PC-9 (cell line): ENCODE measurements around the gene AGBL3. TPM values are rescaled to one million over a fixed set of nuclear protein-coding genes. Genes with fewer than 3 reads are reported as not detected.

Source experiments
- BruUV-seq: library from RNA; stranded (reverse); fragments of 400-500 nt; replicated peaks from 2 replicates; lab custom pipeline; 2021; lab: Mats Ljungman, UMichigan
- CTCF ChIA-PET: fragments of 300-600 bp; sonication (Branson Sonifier 250); formaldehyde crosslinking; loops from one replicate; lab custom pipeline; 2022; ENCODE audit warnings: antibody characterized with exemption; lab: Charles Lee
- POLR2A ChIA-PET: fragments of 300-600 bp; sonication (Branson Sonifier 250); formaldehyde crosslinking; loops from one replicate; lab custom pipeline; 2022; ENCODE audit warnings: antibody characterized with exemption; ENCODE audit not compliant: unreplicated experiment; lab: Charles Lee
- DNase-seq, 2 experiments: peaks; one replicate each; pipeline versions ENCODE4 v3.0.0 to v3.0.0-alpha.2; 2015 to 2022; ENCODE audit warnings: mixed read lengths in 1 of 2
- H2AFZ ChIP-seq: fragments of 200-600 bp; sonication (generic); 2 replicates; pipeline ENCODE4 v1.8.1; 2017; ENCODE audit warnings: antibody characterized with exemption
- H3F3A ChIP-seq: fragments of 200-600 bp; sonication (generic); 2 replicates; pipeline ENCODE4 v1.8.1; 2017; ENCODE audit warnings: antibody characterized with exemption, mild to moderate bottlenecking, low read depth; ENCODE audit not compliant: insufficient read depth
- H3K27ac ChIP-seq: fragments of 200-600 bp; sonication (generic); 2 replicates; pipeline ENCODE4 v1.6.1; 2016; ENCODE audit warnings: mixed run types
- H3K27me3 ChIP-seq: fragments of 200-600 bp; sonication (generic); 2 replicates; pipeline ENCODE4 v1.6.1; 2016; ENCODE audit warnings: low read depth, mixed run types; ENCODE audit not compliant: insufficient read depth
- H3K36me3 ChIP-seq: fragments of 200-600 bp; sonication (generic); 2 replicates; pipeline ENCODE4 v1.6.1; 2016; ENCODE audit warnings: low read depth, mixed run types
- H3K4me1 ChIP-seq: fragments of 200-600 bp; sonication (generic); replicated peaks from 2 replicates; pipeline ENCODE4 v1.6.1; 2016; ENCODE audit warnings: mixed run types; ENCODE audit not compliant: insufficient read depth
- H3K4me2 ChIP-seq: fragments of 200-600 bp; sonication (generic); 2 replicates; pipeline ENCODE4 v1.6.1; 2017; ENCODE audit warnings: mixed run types
- H3K4me3 ChIP-seq: fragments of 200-600 bp; sonication (generic); 2 replicates; pipeline ENCODE4 v1.6.1; 2016; ENCODE audit warnings: mixed run types
- H3K79me2 ChIP-seq: fragments of 200-600 bp; sonication (generic); 2 replicates; pipeline ENCODE4 v1.6.1; 2017; ENCODE audit warnings: low read depth, mixed run types
- H3K9me2 ChIP-seq: fragments of 200-600 bp; sonication (generic); 2 replicates; pipeline ENCODE4 v1.8.1; 2017; ENCODE audit warnings: mild to moderate bottlenecking; ENCODE audit not compliant: insufficient read depth
- H3K9me3 ChIP-seq: fragments of 200-600 bp; sonication (generic); 2 replicates; pipeline ENCODE4 v1.8.1; 2016; ENCODE audit warnings: low read depth; ENCODE audit not compliant: insufficient read depth
- H4K20me1 ChIP-seq: fragments of 200-600 bp; sonication (generic); 2 replicates; pipeline ENCODE4 v1.8.1; 2017; ENCODE audit not compliant: insufficient read depth
- CTCF ChIP-seq: fragments of 200-600 bp; sonication (generic); conservative IDR thresholded peaks from 2 replicates; pipeline ENCODE4 v1.6.1; 2017; ENCODE audit warnings: mixed run types, antibody characterized with exemption, mild to moderate bottlenecking, moderate library complexity
- EZH2 ChIP-seq: fragments of 200-600 bp; sonication (generic); IDR thresholded peaks from 2 replicates; pipeline ENCODE4 v1.8.0; 2017; ENCODE audit warnings: antibody characterized with exemption, low read depth
- intact Hi-C: fragments of 100-400 bp; cut with micrococcal nuclease; formaldehyde crosslinking; loops from one replicate; pipeline ENCODE4 v1.10.0; 2022; ENCODE audit not compliant: unreplicated experiment
- total RNA-seq: library from RNA; stranded (reverse); gene quantifications from 2 replicates; pipeline ENCODE4 v1.2.3, GENCODE V29; 2021

AGBL3 gene
- total RNA-seq, 1 experiment from 2014 or later = 3.2 TPM

- no peak overlapping the region for H2AFZ ChIP-seq
- peaks cover 26% of the 10 kb centered on the region for H3K4me1 ChIP-seq
- CTCF ChIA-PET = no interaction called here
- H4K20me1 ChIP-seq = no peaks in the 10 kb centered on the region
- no peaks in the 10 kb centered on the region for H3K9me2 ChIP-seq
- peaks cover 10% of the 10 kb centered on the region; the same call in 1 of the 2 replicates for H3F3A ChIP-seq
- no peak for TF ChIP-seq CTCF
- TF ChIP-seq EZH2 = no peak
- no peak overlapping the region for H3K4me2 ChIP-seq
- no peak overlapping the region for H3K27ac ChIP-seq
- intact Hi-C loops = loop anchor here (5.0 to 10.0 kb wide), 3 partner anchors 382 to 738 kb away; partner anchors contain the start of gene NUP205
- no peaks in the 10 kb centered on the region for H3K27me3 ChIP-seq
- peaks cover 2% of the 10 kb centered on the region; the same call in 1 of the 2 replicates for H3K79me2 ChIP-seq
- no TSS peak for BruUV-seq
- no peak for DNase-seq
- H3K36me3 ChIP-seq = no peaks in the 10 kb centered on the region
- no peak overlapping the region for H3K4me3 ChIP-seq
- H3K9me3 ChIP-seq = 0 out of 2 replicates have a peak, but pooled peaks cover 4% of the 10 kb centered on the region
- POLR2A ChIA-PET = interaction anchor here (0.7 kb wide), 1 partner anchor 15 kb away, joined by 5 read pairs; no protein-coding TSS in a partner anchor
Measured at GRCh38 chr7:135174941-135175340, 188.6 kb downstream of the AGBL3 start.

GRCh38 chr7:135175931-135176330 lies 189.6 kb downstream of the AGBL3 start:
- TF ChIP-seq EZH2 (no peak), CTCF (no peak)
- no peak overlapping the region for H3K27ac ChIP-seq
- H3K9me3 ChIP-seq = peaks cover 14% of the 10 kb centered on the region
- H3K4me3 ChIP-seq = no peak overlapping the region
- ChIA-PET POLR2A (interaction anchor here (0.6 kb wide), 2 partner anchors 13 to 35 kb away, joined by 3 to 4 read pairs; no protein-coding TSS in a partner anchor), CTCF (no interaction called here)
- BruUV-seq = no TSS peak
- H3K9me2 ChIP-seq = no peaks in the 10 kb centered on the region
- no peak overlapping the region for H3K4me2 ChIP-seq
- peaks cover 6% of the 10 kb centered on the region; the same call in 1 of the 2 replicates for H3F3A ChIP-seq
- H3K79me2 ChIP-seq = no peaks in the 10 kb centered on the region
- H4K20me1 ChIP-seq = no peaks in the 10 kb centered on the region
- intact Hi-C loops = loop anchor here (10.0 kb wide), 1 partner anchor 661 kb away; no protein-coding TSS in a partner anchor
- no peak overlapping the region for H2AFZ ChIP-seq
- DNase-seq = peak in 1 of 2 experiments; percentile 26
- H3K27me3 ChIP-seq = no peaks in the 10 kb centered on the region
- H3K4me1 ChIP-seq = peaks cover 24% of the 10 kb centered on the region
- H3K36me3 ChIP-seq = no peaks in the 10 kb centered on the region

- DNase-seq = peak; percentile 62 to 81
- no peak overlapping the region for H3K4me2 ChIP-seq
- CTCF ChIA-PET = no interaction called here
Measured at GRCh38 chr7:135177028-135177696, 190.9 kb downstream of the AGBL3 start.

More at GRCh38 chr7:135177028-135177696, 190.9 kb downstream of the AGBL3 start:
- BruUV-seq = no TSS peak
- H3K79me2 ChIP-seq = no peaks in the 10 kb centered on the region
- no peaks in the 10 kb centered on the region for H3K9me2 ChIP-seq
- no peak overlapping the region for H2AFZ ChIP-seq
- H3F3A ChIP-seq = no peaks in the 10 kb centered on the region
- H3K4me1 ChIP-seq = peaks cover 18% of the 10 kb centered on the region
- H4K20me1 ChIP-seq = no peaks in the 10 kb centered on the region
- POLR2A ChIA-PET = interaction anchor here (0.6 kb wide), 1 partner anchor 12 kb away, joined by 4 read pairs; no protein-coding TSS in a partner anchor
- H3K4me3 ChIP-seq = no peak overlapping the region
- H3K27me3 ChIP-seq = no peaks in the 10 kb centered on the region
- TF ChIP-seq EZH2 = no peak
- TF ChIP-seq CTCF = no peak
- H3K27ac ChIP-seq = peak overlapping the region; percentile 38
- no peaks in the 10 kb centered on the region for H3K36me3 ChIP-seq
- intact Hi-C loops = loop anchor here (10.0 kb wide), 1 partner anchor 662 kb away; no protein-coding TSS in a partner anchor
- H3K9me3 ChIP-seq = peaks cover 26% of the 10 kb centered on the region
